Urinary bladder (tissue), 2 donors: ENCODE measurements around the gene CDC42. TPM values are rescaled to one million over a fixed set of nuclear protein-coding genes. Genes with fewer than 3 reads are reported as not detected.

Experiments
- polyA plus RNA-seq: library from polyadenylated mRNA; stranded (reverse); fragments of 200-250 nt; gene quantifications from one replicate; pipeline ENCODE4 v1.2.3, GENCODE V29; 2013
- small RNA-seq: library from RNA; depleted of rRNA; stranded (forward); fragments of <200 nt; gene quantifications from one replicate; pipeline ENCODE3, GENCODE V24; 2014
- total RNA-seq: library from RNA; depleted of rRNA; stranded (reverse); fragments of >200 nt; gene quantifications from one replicate; pipeline ENCODE4 v1.2.3, GENCODE V29; 2014
- donor health status: healthy.

CDC42 gene
- total and polyA plus RNA-seq, 2 donors: 167 to 493 TPM

Small RNA genes lying within 50 kb of the gene (small RNA-seq; reads per million reads assigned to genes)
- not detected for gene RN7SL186P
- not detected for gene RNU6-776P

Other genes starting within 250 kb of the CDC42 start
- 0.63 TPM for gene LDLRAD2, start 240.4 kb upstream of the CDC42 start, total RNA-seq
- gene LDLRAD2, start 240.4 kb upstream of the CDC42 start, polyA plus RNA-seq: 7.1 TPM
- 242 TPM for gene HSPG2, start 115.4 kb upstream of the CDC42 start, total RNA-seq
- 514 TPM for gene HSPG2, start 115.4 kb upstream of the CDC42 start, polyA plus RNA-seq
- not detected for gene CELA3B, start 75.7 kb upstream of the CDC42 start, total RNA-seq
- gene CELA3B, start 75.7 kb upstream of the CDC42 start, polyA plus RNA-seq: 0.49 TPM
- gene CELA3A, start 51.1 kb upstream of the CDC42 start, total RNA-seq: not detected
- gene CELA3A, start 51.1 kb upstream of the CDC42 start, polyA plus RNA-seq: 2.0 TPM
- gene WNT4, start 90.4 kb downstream of the CDC42 start, total RNA-seq: 3.0 TPM
- gene WNT4, start 90.4 kb downstream of the CDC42 start, polyA plus RNA-seq: 3.9 TPM